IPS-NIHi7 (cell line): Measurements from ENCODE around the gene TMEM109.
"Not testable (repeated sequence)": the region's sequence is repeated elsewhere in the genome, so short reads cannot be mapped to it uniquely, and the experiment has no call there.

Source experiments
- DNase-seq: peaks from one replicate; pipeline ENCODE4 v3.0.0; 2012; ENCODE audit warnings: mixed read lengths; ENCODE audit errors: extremely low spot score

TMEM109 gene

GRCh38 chr11:60878245-60879101, 35.5 kb upstream of the TMEM109 start:
- DNase-seq, result no peak

GRCh38 chr11:60879104-60879503, 34.9 kb upstream of the TMEM109 start:
- DNase-seq, result no peak

- no peak for DNase-seq
Measured at GRCh38 chr11:60879971-60880588, 33.9 kb upstream of the TMEM109 start.

- no peak for DNase-seq
Measured at GRCh38 chr11:60880643-60881282, 33.2 kb upstream of the TMEM109 start.

- peak; percentile 80 for DNase-seq
Measured at GRCh38 chr11:60887556-60887955, 26.4 kb upstream of the TMEM109 start.

- DNase-seq, result no peak
Measured at GRCh38 chr11:60889869-60890311, 24.1 kb upstream of the TMEM109 start.

GRCh38 chr11:60890696-60891095, 23.3 kb upstream of the TMEM109 start:
- DNase-seq, result no peak

GRCh38 chr11:60891103-60891741, 22.7 kb upstream of the TMEM109 start:
- DNase-seq, result no peak

- DNase-seq, result no peak
Measured at GRCh38 chr11:60895687-60896086, 18.3 kb upstream of the TMEM109 start.

- no peak for DNase-seq
Measured at GRCh38 chr11:60897496-60897895, 16.5 kb upstream of the TMEM109 start.

- DNase-seq, result peak; percentile 75
Measured at GRCh38 chr11:60899046-60899936, 14.7 kb upstream of the TMEM109 start.

- no peak for DNase-seq
Measured at GRCh38 chr11:60899977-60900376, 14.0 kb upstream of the TMEM109 start.

- DNase-seq, result no peak
Measured at GRCh38 chr11:60900673-60901404, 13.1 kb upstream of the TMEM109 start.

GRCh38 chr11:60902625-60903024, 11.3 kb upstream of the TMEM109 start:
- no peak for DNase-seq

GRCh38 chr11:60905047-60905446, 8.9 kb upstream of the TMEM109 start:
- DNase-seq, result no peak

GRCh38 chr11:60905551-60906113, 8.3 kb upstream of the TMEM109 start:
- DNase-seq, result no peak

GRCh38 chr11:60906132-60906972, 7.6 kb upstream of the TMEM109 start, which contains the start of gene PRPF19:
PRPF19 (minus strand) TSS chr11:60906585; CDS start chr11:60906382, 203 bp downstream.
- DNase-seq, result peak; percentile 97

GRCh38 chr11:60908803-60909202, 5.2 kb upstream of the TMEM109 start:
- DNase-seq, result no peak

- DNase-seq, result not testable (repeated sequence)
Measured at GRCh38 chr11:60909680-60910280, 4.2 kb upstream of the TMEM109 start.
